ENCODE results near the gene LPIN3. TPM values are rescaled to one million over a fixed set of nuclear protein-coding genes. Genes with fewer than 3 reads are reported as not detected.

LPIN3 gene
- total RNA-seq, 1 donor from 2014 or later = 26.9 TPM

- intact Hi-C loops (cut with DNase I) = no loop called here
Observed at GRCh38 chr20:41376349-41376748, 35.7 kb downstream of the LPIN3 start.

GRCh38 chr20:41377275-41377674 is 36.7 kb downstream of the LPIN3 start:
- intact Hi-C loops (cut with DNase I) = no loop called here
- DNase-seq (ENCODE audit: low spot score) = no peak

More at GRCh38 chr20:41376349-41376748, 35.7 kb downstream of the LPIN3 start:
- DNase-seq (ENCODE audit: low spot score) = no peak

- DNase-seq (ENCODE audit: low spot score) = no peak
- intact Hi-C loops (cut with DNase I) = no loop called here
Observed at GRCh38 chr20:41379551-41379950, 38.9 kb downstream of the LPIN3 start.

GRCh38 chr20:41380551-41381193 is 40.1 kb downstream of the LPIN3 start:
- intact Hi-C loops (cut with DNase I) = no loop called here

GRCh38 chr20:41382791-41383305 is 42.2 kb downstream of the LPIN3 start:
- intact Hi-C loops (cut with DNase I) = no loop called here
- DNase-seq (ENCODE audit: low spot score) = no peak

More at GRCh38 chr20:41380551-41381193, 40.1 kb downstream of the LPIN3 start:
- no peak for DNase-seq (ENCODE audit: low spot score)

- no peak for DNase-seq (ENCODE audit: low spot score)
- intact Hi-C loops (cut with DNase I) = no loop called here
Observed at GRCh38 chr20:41386502-41387427, 46.1 kb downstream of the LPIN3 start.

GRCh38 chr20:41387444-41387851 is 46.8 kb downstream of the LPIN3 start:
- intact Hi-C loops (cut with DNase I) = no loop called here
- DNase-seq (ENCODE audit: low spot score) = no peak

- intact Hi-C loops (cut with DNase I) = no loop called here
- DNase-seq (ENCODE audit: low spot score) = no peak
Observed at GRCh38 chr20:41390889-41391288, 50.3 kb downstream of the LPIN3 start.

- intact Hi-C loops (cut with DNase I) = no loop called here
Observed at GRCh38 chr20:41391587-41392001, 51.0 kb downstream of the LPIN3 start.

GRCh38 chr20:41392295-41392694 is 51.7 kb downstream of the LPIN3 start:
- intact Hi-C loops (cut with DNase I) = no loop called here
- DNase-seq (ENCODE audit: low spot score) = no peak

More at GRCh38 chr20:41391587-41392001, 51.0 kb downstream of the LPIN3 start:
- no peak for DNase-seq (ENCODE audit: low spot score)

- DNase-seq (ENCODE audit: low spot score) = no peak
- intact Hi-C loops (cut with DNase I) = no loop called here
Observed at GRCh38 chr20:41392871-41393704, 52.5 kb downstream of the LPIN3 start.

- intact Hi-C loops (cut with DNase I) = no loop called here
- no peak for DNase-seq (ENCODE audit: low spot score)
Observed at GRCh38 chr20:41393705-41394066, 53.1 kb downstream of the LPIN3 start.

- intact Hi-C loops (cut with DNase I) = no loop called here
- DNase-seq (ENCODE audit: low spot score) = no peak
Observed at GRCh38 chr20:41394081-41394480, 53.5 kb downstream of the LPIN3 start.

GRCh38 chr20:41394931-41395666 is 54.5 kb downstream of the LPIN3 start:
- intact Hi-C loops (cut with DNase I) = loop anchor here (5.0 kb wide), 1 partner anchor 33 kb away; no protein-coding TSS in a partner anchor
- DNase-seq (ENCODE audit: low spot score) = no peak

GRCh38 chr20:41395667-41396664 is 55.3 kb downstream of the LPIN3 start:
- DNase-seq (ENCODE audit: low spot score) = no peak
- intact Hi-C loops (cut with DNase I) = loop anchor here (5.0 kb wide), 1 partner anchor 34 kb away; no protein-coding TSS in a partner anchor

GRCh38 chr20:41398408-41398807 is 57.8 kb downstream of the LPIN3 start:
- intact Hi-C loops (cut with DNase I) = loop anchor here (5.0 kb wide), 1 partner anchor 36 kb away; no protein-coding TSS in a partner anchor
- no peak for DNase-seq (ENCODE audit: low spot score)

GRCh38 chr20:41403604-41404003 is 63.0 kb downstream of the LPIN3 start:
- intact Hi-C loops (cut with DNase I) = no loop called here
- no peak for DNase-seq (ENCODE audit: low spot score)

GRCh38 chr20:41405436-41405835 is 64.8 kb downstream of the LPIN3 start:
- intact Hi-C loops (cut with DNase I) = loop anchor here (5.0 kb wide), 1 partner anchor 287 kb away; no protein-coding TSS in a partner anchor
- no peak for DNase-seq (ENCODE audit: low spot score)
